ENCODE data around the gene CFAP65. TPM values are rescaled to one million over a fixed set of nuclear protein-coding genes. Genes with fewer than 3 reads are reported as not detected.

CFAP65 gene
- polyA plus RNA-seq, 1 donor (not counting 4 experiments of a cell fraction or from before 2014, with no cell fraction given): not detected

- Histone ChIP-seq H3K27me3 (ENCODE audit: control insufficient read depth, extremely low read depth, insufficient read depth, low read length) (peaks cover 32% of the 10 kb centered on the region), H2AFZ (ENCODE audit: control insufficient read depth, low read length) (no peak overlapping the region), H3K4me3 (ENCODE audit: control insufficient read depth in 2 of 3, extremely low read depth in 1 of 3, insufficient read depth in 2 of 3, low read depth in 1 of 3, low read length in 3 of 3) (no peak overlapping the region), H4K20me1 (ENCODE audit: control insufficient read depth, extremely low read depth, insufficient read depth, low read length) (no peaks in the 10 kb centered on the region), H3K27ac (ENCODE audit: control insufficient read depth, insufficient read depth, low read length) (no peak overlapping the region), H3K9me3 (ENCODE audit: control insufficient read depth, low read depth, low read length) (no peaks in the 10 kb centered on the region), H3K36me3 (ENCODE audit: control insufficient read depth in 2 of 2, extremely low read depth in 1 of 2, insufficient read depth in 2 of 2, low read length in 2 of 2) (no peaks in the 10 kb centered on the region), H3K9ac (ENCODE audit: control insufficient read depth, extremely low read depth, insufficient read depth, low read length) (no peak overlapping the region), H3K79me2 (ENCODE audit: control insufficient read depth, insufficient read depth, low read length) (no peaks in the 10 kb centered on the region), H3K9me1 (ENCODE audit: control insufficient read depth, extremely low read depth, insufficient read depth, low read length) (no peaks in the 10 kb centered on the region), H3K4me1 (ENCODE audit: control insufficient read depth, extremely low read depth, insufficient read depth, low read length) (no peaks in the 10 kb centered on the region), H3K4me2 (ENCODE audit: control insufficient read depth, extremely low read depth, insufficient read depth, low read depth, low read length) (no peak overlapping the region)
- DNase-seq (ENCODE audit: low read depth, low spot score) (no peak), FAIRE-seq (no peak)
- dilution Hi-C loops (cut with MboI; ENCODE audit: extremely low pct_ligation_motif_present, low sequenced_read_pairs): loop anchor here (5.0 kb wide), 1 partner anchor 32 kb away; no protein-coding TSS in a partner anchor
- TF ChIP-seq CTCF (optimal IDR thresholded peaks at IDR 0.05 in 1 of 3, IDR thresholded peaks at IDR 0.05 in 1 of 3, conservative IDR thresholded peaks at IDR 0.05 in 1 of 3; ENCODE audit: extremely low read depth in 1 of 3, insufficient read depth in 2 of 3, low read length in 3 of 3) (no peak), EZH2 (IDR thresholded peaks at IDR 0.05; ENCODE audit: low read length) (no peak)
Observed at GRCh38 chr2:218954541-218955300, 86.6 kb downstream of the CFAP65 start.

- dilution Hi-C loops (cut with MboI; ENCODE audit: extremely low pct_ligation_motif_present, low sequenced_read_pairs): no loop called here
- H3K4me2 ChIP-seq (ENCODE audit: control insufficient read depth, extremely low read depth, insufficient read depth, low read depth, low read length): no peak overlapping the region
- H3K27ac ChIP-seq (ENCODE audit: control insufficient read depth, insufficient read depth, low read length): no peak overlapping the region
- TF ChIP-seq CTCF (optimal IDR thresholded peaks at IDR 0.05 in 1 of 3, IDR thresholded peaks at IDR 0.05 in 1 of 3, conservative IDR thresholded peaks at IDR 0.05 in 1 of 3; ENCODE audit: extremely low read depth in 1 of 3, insufficient read depth in 2 of 3, low read length in 3 of 3) (peak in 2 of 3 experiments; percentile 20 to 37), EZH2 (IDR thresholded peaks at IDR 0.05; ENCODE audit: low read length) (no peak)
- H3K36me3 ChIP-seq (ENCODE audit: control insufficient read depth in 2 of 2, extremely low read depth in 1 of 2, insufficient read depth in 2 of 2, low read length in 2 of 2): no peaks in the 10 kb centered on the region
- peaks cover 20% of the 10 kb centered on the region for H3K27me3 ChIP-seq (ENCODE audit: control insufficient read depth, extremely low read depth, insufficient read depth, low read length)
- no peak for DNase-seq (ENCODE audit: low read depth, low spot score)
- no peaks in the 10 kb centered on the region for H4K20me1 ChIP-seq (ENCODE audit: control insufficient read depth, extremely low read depth, insufficient read depth, low read length)
- H3K9me1 ChIP-seq (ENCODE audit: control insufficient read depth, extremely low read depth, insufficient read depth, low read length): no peaks in the 10 kb centered on the region
- H3K9ac ChIP-seq (ENCODE audit: control insufficient read depth, extremely low read depth, insufficient read depth, low read length): no peak overlapping the region
- H3K4me3 ChIP-seq (ENCODE audit: control insufficient read depth in 2 of 3, extremely low read depth in 1 of 3, insufficient read depth in 2 of 3, low read depth in 1 of 3, low read length in 3 of 3): no peak overlapping the region
- FAIRE-seq: no peak
- no peaks in the 10 kb centered on the region for H3K79me2 ChIP-seq (ENCODE audit: control insufficient read depth, insufficient read depth, low read length)
- H3K9me3 ChIP-seq (ENCODE audit: control insufficient read depth, low read depth, low read length): no peaks in the 10 kb centered on the region
- no peaks in the 10 kb centered on the region for H3K4me1 ChIP-seq (ENCODE audit: control insufficient read depth, extremely low read depth, insufficient read depth, low read length)
- H2AFZ ChIP-seq (ENCODE audit: control insufficient read depth, low read length): no peak overlapping the region
Observed at GRCh38 chr2:218953366-218953954, 87.9 kb downstream of the CFAP65 start.

Small RNAs within 50 kb of the gene (small RNA-seq; reads per million reads assigned to genes)
- 0 reads per million in 3 experiments for gene MIR3131 (ENCODE audit: insufficient read length in 3 of 3, low read depth in 3 of 3, low replicate concordance in 1 of 3)
- gene MIR375 (ENCODE audit: insufficient read length in 3 of 3, low read depth in 3 of 3, low replicate concordance in 1 of 3): 0.33 to 3.3 (median 2.0) reads per million in 3 experiments

Other genes starting within 250 kb of the CFAP65 start
- gene PRKAG3, start 209.7 kb downstream of the CFAP65 start, polyA plus RNA-seq: not detected in 3 replicates
- 0.15 TPM in 1 of 3 replicates, not detected in the others for gene WNT6, start 181.7 kb downstream of the CFAP65 start, polyA plus RNA-seq
- gene WNT10A, start 160.7 kb downstream of the CFAP65 start, polyA plus RNA-seq: 0.78 to 6.6 TPM (median 2.1 TPM) in 3 replicates
- gene CDK5R2, start 81.8 kb downstream of the CFAP65 start, polyA plus RNA-seq: 0.03 TPM in 2 of 3 replicates, not detected in the other
- not detected in 3 replicates for gene FEV, start 56.3 kb downstream of the CFAP65 start, polyA plus RNA-seq
- gene CRYBA2, start 48.1 kb downstream of the CFAP65 start, polyA plus RNA-seq: not detected in 3 replicates
- gene IHH, start 19.4 kb upstream of the CFAP65 start, polyA plus RNA-seq: not detected in 3 replicates
- 11.0 to 16.0 TPM (median 13.1 TPM) in 3 replicates for gene NHEJ1, start 119.3 kb upstream of the CFAP65 start, polyA plus RNA-seq
- 0.48 to 2.4 TPM (median 1.4 TPM) in 3 replicates for gene SLC23A3, start 128.5 kb upstream of the CFAP65 start, polyA plus RNA-seq
- 26.1 to 32.2 TPM (median 29.1 TPM) in 3 replicates for gene CNPPD1, start 135.4 kb upstream of the CFAP65 start, polyA plus RNA-seq
- 45.8 to 54.9 TPM (median 51.3 TPM) in 3 replicates for gene RETREG2, start 136.8 kb upstream of the CFAP65 start, polyA plus RNA-seq
- gene ZFAND2B, start 165.3 kb upstream of the CFAP65 start, polyA plus RNA-seq: 23.2 to 37.7 TPM (median 25.1 TPM) in 3 replicates
- gene ABCB6, start 177.4 kb upstream of the CFAP65 start, polyA plus RNA-seq: 6.1 to 11.0 TPM (median 10.5 TPM) in 3 replicates
- gene ATG9A, start 188.1 kb upstream of the CFAP65 start, polyA plus RNA-seq: 54.2 to 60.6 TPM (median 58.8 TPM) in 3 replicates
- 20.9 to 41.0 TPM (median 35.1 TPM) in 3 replicates for gene ANKZF1, start 188.3 kb upstream of the CFAP65 start, polyA plus RNA-seq
- gene GLB1L, start 203.9 kb upstream of the CFAP65 start, polyA plus RNA-seq: 4.3 to 6.9 TPM (median 5.2 TPM) in 3 replicates
- 35.8 to 44.7 TPM (median 40.2 TPM) in 3 replicates for gene STK16, start 204.0 kb upstream of the CFAP65 start, polyA plus RNA-seq
- gene TUBA4B, start 211.7 kb upstream of the CFAP65 start, polyA plus RNA-seq: 0.08 TPM in 1 of 3 replicates, not detected in the others
- 524 to 819 TPM (median 569 TPM) in 3 replicates for gene TUBA4A, start 212.4 kb upstream of the CFAP65 start, polyA plus RNA-seq
- 35.4 to 75.5 TPM (median 51.7 TPM) in 3 replicates for gene DNAJB2, start 237.8 kb upstream of the CFAP65 start, polyA plus RNA-seq

Data from keratinocyte (primary cell).